ENCODE results near the gene LRSAM1.

The LRSAM1 gene

GRCh38 chr9:127405344-127406125 lies 45.8 kb upstream of the LRSAM1 start:
- Histone ChIP-seq H2BK120ac (ENCODE audit: insufficient read depth, low read length, poor library complexity) (no peak overlapping the region), H3K14ac (ENCODE audit: low read length) (no peak overlapping the region), H4K8ac (ENCODE audit: low read depth, low read length) (no peak overlapping the region), H3K4ac (ENCODE audit: low read depth, low read length) (no peak overlapping the region), H3K9ac (ENCODE audit: low read length) (no peak overlapping the region), H2BK12ac (ENCODE audit: low read length) (no peak overlapping the region), H2AK5ac (ENCODE audit: low read length) (no peak overlapping the region), H3K79me2 (ENCODE audit: control insufficient read depth, insufficient read depth, low read length, poor library complexity) (no peaks in the 10 kb centered on the region), H3K4me2 (ENCODE audit: low read length) (no peak overlapping the region), H3K9me3 (ENCODE audit: insufficient read depth, low read depth, low read length) (no peaks in the 10 kb centered on the region), H3K4me1 (ENCODE audit: control insufficient read depth in 1 of 2, insufficient read depth in 2 of 2, low read length in 2 of 2) (peaks cover 0 to 3% of the 10 kb centered on the region in 2 experiments), H3K79me1 (ENCODE audit: low read length) (no peaks in the 10 kb centered on the region), H3K23ac (ENCODE audit: low read length) (no peak overlapping the region), H4K12ac (ENCODE audit: low read depth, low read length) (no peak overlapping the region), H3K4me3 (ENCODE audit: low read depth, low read length) (no peak overlapping the region), H3K36me3 (ENCODE audit: control insufficient read depth in 1 of 2, insufficient read depth in 2 of 2, low read length in 2 of 2) (peaks cover 61 to 66% of the 10 kb centered on the region in 2 experiments), H3K27me3 (ENCODE audit: insufficient read depth, low read length) (no peaks in the 10 kb centered on the region), H2AFZ (ENCODE audit: insufficient read depth, low read length, poor library complexity) (no peak overlapping the region), H3K27ac (ENCODE audit: low read depth, low read length) (no peak overlapping the region), H3K18ac (ENCODE audit: low read length) (no peak overlapping the region), H4K91ac (ENCODE audit: low read depth, low read length) (no peak overlapping the region), H2BK5ac (ENCODE audit: low read depth, low read length, poor library complexity) (no peak overlapping the region)
- no peak for DNase-seq
- no CpG with 5 or more reads among the region's 20 CpGs for WGBS (ENCODE audit: extremely low coverage, insufficient coverage, insufficient read length)

- Histone ChIP-seq H3K9ac (ENCODE audit: low read length) (no peak overlapping the region), H4K12ac (ENCODE audit: low read depth, low read length) (no peak overlapping the region), H3K14ac (ENCODE audit: low read length) (no peak overlapping the region), H3K79me2 (ENCODE audit: control insufficient read depth, insufficient read depth, low read length, poor library complexity) (no peaks in the 10 kb centered on the region), H3K18ac (ENCODE audit: low read length) (no peak overlapping the region), H3K23ac (ENCODE audit: low read length) (no peak overlapping the region), H3K4ac (ENCODE audit: low read depth, low read length) (no peak overlapping the region), H2AK5ac (ENCODE audit: low read length) (no peak overlapping the region), H2BK12ac (ENCODE audit: low read length) (no peak overlapping the region), H2BK5ac (ENCODE audit: low read depth, low read length, poor library complexity) (no peak overlapping the region), H3K36me3 (ENCODE audit: control insufficient read depth in 1 of 2, insufficient read depth in 2 of 2, low read length in 2 of 2) (peaks cover 53 to 56% of the 10 kb centered on the region in 2 experiments), H3K79me1 (ENCODE audit: low read length) (no peaks in the 10 kb centered on the region), H3K27me3 (ENCODE audit: insufficient read depth, low read length) (no peaks in the 10 kb centered on the region), H2BK120ac (ENCODE audit: insufficient read depth, low read length, poor library complexity) (no peak overlapping the region), H4K8ac (ENCODE audit: low read depth, low read length) (no peak overlapping the region), H3K27ac (ENCODE audit: low read depth, low read length) (no peak overlapping the region), H3K4me3 (ENCODE audit: low read depth, low read length) (no peak overlapping the region), H3K9me3 (ENCODE audit: insufficient read depth, low read depth, low read length) (no peaks in the 10 kb centered on the region), H2AFZ (ENCODE audit: insufficient read depth, low read length, poor library complexity) (no peak overlapping the region), H3K4me2 (ENCODE audit: low read length) (no peak overlapping the region), H4K91ac (ENCODE audit: low read depth, low read length) (no peak overlapping the region), H3K4me1 (ENCODE audit: control insufficient read depth in 1 of 2, insufficient read depth in 2 of 2, low read length in 2 of 2) (peaks cover 0 to 3% of the 10 kb centered on the region in 2 experiments)
- no CpG with 5 or more reads among the region's 13 CpGs for WGBS (ENCODE audit: extremely low coverage, insufficient coverage, insufficient read length)
- DNase-seq: no peak
Observed at GRCh38 chr9:127406799-127407491, 44.4 kb upstream of the LRSAM1 start.

GRCh38 chr9:127407492-127407843 lies 43.8 kb upstream of the LRSAM1 start:
- Histone ChIP-seq H4K91ac (ENCODE audit: low read depth, low read length) (no peak overlapping the region), H3K9me3 (ENCODE audit: insufficient read depth, low read depth, low read length) (no peaks in the 10 kb centered on the region), H3K4me2 (ENCODE audit: low read length) (no peak overlapping the region), H4K12ac (ENCODE audit: low read depth, low read length) (no peak overlapping the region), H3K27ac (ENCODE audit: low read depth, low read length) (no peak overlapping the region), H3K18ac (ENCODE audit: low read length) (no peak overlapping the region), H3K27me3 (ENCODE audit: insufficient read depth, low read length) (no peaks in the 10 kb centered on the region), H2BK5ac (ENCODE audit: low read depth, low read length, poor library complexity) (no peak overlapping the region), H3K79me2 (ENCODE audit: control insufficient read depth, insufficient read depth, low read length, poor library complexity) (no peaks in the 10 kb centered on the region), H2BK120ac (ENCODE audit: insufficient read depth, low read length, poor library complexity) (no peak overlapping the region), H3K23ac (ENCODE audit: low read length) (no peak overlapping the region), H3K4me3 (ENCODE audit: low read depth, low read length) (no peak overlapping the region), H4K8ac (ENCODE audit: low read depth, low read length) (no peak overlapping the region), H3K4me1 (ENCODE audit: control insufficient read depth in 1 of 2, insufficient read depth in 2 of 2, low read length in 2 of 2) (peaks cover 0 to 3% of the 10 kb centered on the region in 2 experiments), H3K79me1 (ENCODE audit: low read length) (no peaks in the 10 kb centered on the region), H2AFZ (ENCODE audit: insufficient read depth, low read length, poor library complexity) (no peak overlapping the region), H2BK12ac (ENCODE audit: low read length) (no peak overlapping the region), H2AK5ac (ENCODE audit: low read length) (no peak overlapping the region), H3K36me3 (ENCODE audit: control insufficient read depth in 1 of 2, insufficient read depth in 2 of 2, low read length in 2 of 2) (peaks cover 50 to 53% of the 10 kb centered on the region in 2 experiments), H3K4ac (ENCODE audit: low read depth, low read length) (no peak overlapping the region), H3K9ac (ENCODE audit: low read length) (no peak overlapping the region), H3K14ac (ENCODE audit: low read length) (no peak overlapping the region)
- WGBS (ENCODE audit: extremely low coverage, insufficient coverage, insufficient read length): no CpG with 5 or more reads among the region's 6 CpGs
- DNase-seq: no peak

- H2BK12ac ChIP-seq (ENCODE audit: low read length): no peak overlapping the region
- no peak overlapping the region for H3K4ac ChIP-seq (ENCODE audit: low read depth, low read length)
- no peak overlapping the region for H4K12ac ChIP-seq (ENCODE audit: low read depth, low read length)
- H4K91ac ChIP-seq (ENCODE audit: low read depth, low read length): no peak overlapping the region
- no peak overlapping the region for H2AK5ac ChIP-seq (ENCODE audit: low read length)
- H2AFZ ChIP-seq (ENCODE audit: insufficient read depth, low read length, poor library complexity): no peak overlapping the region
- no peak overlapping the region for H2BK5ac ChIP-seq (ENCODE audit: low read depth, low read length, poor library complexity)
- H2BK120ac ChIP-seq (ENCODE audit: insufficient read depth, low read length, poor library complexity): no peak overlapping the region
- no peaks in the 10 kb centered on the region for H3K79me2 ChIP-seq (ENCODE audit: control insufficient read depth, insufficient read depth, low read length, poor library complexity)
- H3K4me1 ChIP-seq (ENCODE audit: control insufficient read depth in 1 of 2, insufficient read depth in 2 of 2, low read length in 2 of 2): peaks cover 3 to 6% of the 10 kb centered on the region in 2 experiments
- H4K8ac ChIP-seq (ENCODE audit: low read depth, low read length): no peak overlapping the region
- H3K9ac ChIP-seq (ENCODE audit: low read length): no peak overlapping the region
- H3K9me3 ChIP-seq (ENCODE audit: insufficient read depth, low read depth, low read length): no peaks in the 10 kb centered on the region
- DNase-seq: no peak
- H3K4me3 ChIP-seq (ENCODE audit: low read depth, low read length): no peak overlapping the region
- H3K18ac ChIP-seq (ENCODE audit: low read length): no peak overlapping the region
- H3K23ac ChIP-seq (ENCODE audit: low read length): no peak overlapping the region
- WGBS (ENCODE audit: extremely low coverage, insufficient coverage, insufficient read length): no CpG with 5 or more reads among the region's 4 CpGs
- no peaks in the 10 kb centered on the region for H3K27me3 ChIP-seq (ENCODE audit: insufficient read depth, low read length)
- H3K27ac ChIP-seq (ENCODE audit: low read depth, low read length): no peak overlapping the region
- no peak overlapping the region for H3K14ac ChIP-seq (ENCODE audit: low read length)
- peaks cover 17 to 19% of the 10 kb centered on the region in 2 experiments for H3K36me3 ChIP-seq (ENCODE audit: control insufficient read depth in 1 of 2, insufficient read depth in 2 of 2, low read length in 2 of 2)
- H3K79me1 ChIP-seq (ENCODE audit: low read length): no peaks in the 10 kb centered on the region
- no peak overlapping the region for H3K4me2 ChIP-seq (ENCODE audit: low read length)
Observed at GRCh38 chr9:127411122-127411521, 40.2 kb upstream of the LRSAM1 start.
